ENCODE measurements around the gene RPS21.
"Not testable (repeated sequence)": the region's sequence is repeated elsewhere in the genome, so short reads cannot be mapped to it uniquely, and the experiment has no call there.

Gene RPS21

GRCh38 chr20:62365814-62366369 is 21.0 kb upstream of the RPS21 start:
- DNase-seq (ENCODE audit: low spot score) = no peak

GRCh38 chr20:62366370-62367135 is 20.4 kb upstream of the RPS21 start:
- peak; percentile 65 for DNase-seq (ENCODE audit: low spot score)

GRCh38 chr20:62367136-62367632 is 19.7 kb upstream of the RPS21 start, which contains the start of gene LAMA5:
Gene LAMA5, minus strand, starts transcription at chr20:62367312. Its CDS starts 67 bp downstream, at chr20:62367245.
- DNase-seq (ENCODE audit: low spot score) = peak; percentile 69

GRCh38 chr20:62367633-62368391 is 19.1 kb upstream of the RPS21 start:
- peak; percentile 28 for DNase-seq (ENCODE audit: low spot score)

- no peak for DNase-seq (ENCODE audit: low spot score)
These were observed 18.4 kb upstream of the RPS21 start for GRCh38 chr20:62368392-62368975.

GRCh38 chr20:62368976-62369814 is 17.7 kb upstream of the RPS21 start:
- no peak for DNase-seq (ENCODE audit: low spot score)

GRCh38 chr20:62369815-62370114 is 17.1 kb upstream of the RPS21 start:
- DNase-seq (ENCODE audit: low spot score) = no peak

- no peak for DNase-seq (ENCODE audit: low spot score)
These were observed 16.6 kb upstream of the RPS21 start for GRCh38 chr20:62370115-62370806.

- no peak for DNase-seq (ENCODE audit: low spot score)
These were observed 15.9 kb upstream of the RPS21 start for GRCh38 chr20:62370807-62371587.

- no peak for DNase-seq (ENCODE audit: low spot score)
These were observed 15.3 kb upstream of the RPS21 start for GRCh38 chr20:62371588-62372041.

- DNase-seq (ENCODE audit: low spot score) = no peak
These were observed 14.6 kb upstream of the RPS21 start for GRCh38 chr20:62372042-62372993.

- DNase-seq (ENCODE audit: low spot score) = not testable (repeated sequence)
These were observed 13.2 kb upstream of the RPS21 start for GRCh38 chr20:62373631-62374179.

- no peak for DNase-seq (ENCODE audit: low spot score)
These were observed 12.4 kb upstream of the RPS21 start for GRCh38 chr20:62374331-62375152.

- no peak for DNase-seq (ENCODE audit: low spot score)
These were observed 10.5 kb upstream of the RPS21 start for GRCh38 chr20:62376112-62377063.

- no peak for DNase-seq (ENCODE audit: low spot score)
These were observed 9.8 kb upstream of the RPS21 start for GRCh38 chr20:62377064-62377461.

GRCh38 chr20:62377615-62378178 is 9.2 kb upstream of the RPS21 start:
- no peak for DNase-seq (ENCODE audit: low spot score)

All from germinal center (tissue), 1 donor.